ENCODE results near the gene GSN. TPM values are rescaled to one million over a fixed set of nuclear protein-coding genes. Genes with fewer than 3 reads are reported as not detected.

Gene GSN
- total RNA-seq, 2 donors from 2014 or later = 9.4 to 40.9 TPM

GRCh38 chr9:121235512-121235911 lies 32.5 kb upstream of the GSN start:
- H3K4me1 Mint-ChIP-seq (ENCODE audit: low read depth in 2 of 2) = no peaks in the 10 kb centered on the region
- H3K4me3 Mint-ChIP-seq = no peak overlapping the region
- no peak overlapping the region for H3K27ac Mint-ChIP-seq
- H3K27me3 Mint-ChIP-seq = no peaks in the 10 kb centered on the region
- no peak for ATAC-seq
- H3K36me3 Mint-ChIP-seq = peaks cover 5% of the 10 kb centered on the region
- no peak for DNase-seq (ENCODE audit: low spot score)
- H3K9me3 Mint-ChIP-seq = no peaks in the 10 kb centered on the region

GRCh38 chr9:121237916-121238315 lies 30.0 kb upstream of the GSN start:
- Mint-ChIP-seq H3K9me3 (no peaks in the 10 kb centered on the region), H3K27ac (no peak overlapping the region), H3K36me3 (no peaks in the 10 kb centered on the region), H3K4me1 (ENCODE audit: low read depth in 2 of 2) (no peaks in the 10 kb centered on the region), H3K27me3 (no peaks in the 10 kb centered on the region), H3K4me3 (no peak overlapping the region)
- DNase-seq (ENCODE audit: low spot score) (no peak), ATAC-seq (no peak)

- no peaks in the 10 kb centered on the region for H3K9me3 Mint-ChIP-seq
- no peak for DNase-seq (ENCODE audit: low spot score)
- H3K4me1 Mint-ChIP-seq (ENCODE audit: low read depth in 2 of 2) = no peaks in the 10 kb centered on the region
- ATAC-seq = no peak
- no peak overlapping the region for H3K27ac Mint-ChIP-seq
- no peak overlapping the region for H3K4me3 Mint-ChIP-seq
- no peaks in the 10 kb centered on the region for H3K27me3 Mint-ChIP-seq
- peaks cover 7% of the 10 kb centered on the region for H3K36me3 Mint-ChIP-seq
These were observed 28.9 kb upstream of the GSN start for GRCh38 chr9:121239071-121239470.

- no peak for DNase-seq (ENCODE audit: low spot score)
- no peaks in the 10 kb centered on the region for H3K9me3 Mint-ChIP-seq
- ATAC-seq = no peak
- no peak overlapping the region for H3K4me3 Mint-ChIP-seq
- no peak overlapping the region for H3K27ac Mint-ChIP-seq
- H3K27me3 Mint-ChIP-seq = no peaks in the 10 kb centered on the region
- H3K4me1 Mint-ChIP-seq (ENCODE audit: low read depth in 2 of 2) = no peaks in the 10 kb centered on the region
- H3K36me3 Mint-ChIP-seq = peaks cover 11% of the 10 kb centered on the region
These were observed 28.1 kb upstream of the GSN start for GRCh38 chr9:121239851-121240250.

- Mint-ChIP-seq H3K36me3 (peaks cover 11% of the 10 kb centered on the region), H3K9me3 (no peaks in the 10 kb centered on the region), H3K27me3 (no peaks in the 10 kb centered on the region), H3K27ac (no peak overlapping the region), H3K4me1 (ENCODE audit: low read depth in 2 of 2) (no peaks in the 10 kb centered on the region), H3K4me3 (no peak overlapping the region)
- DNase-seq (ENCODE audit: low spot score) (no peak), ATAC-seq (no peak)
These were observed 27.4 kb upstream of the GSN start for GRCh38 chr9:121240472-121241135.

- ATAC-seq (no peak), DNase-seq (ENCODE audit: low spot score) (no peak)
- Mint-ChIP-seq H3K4me1 (ENCODE audit: low read depth in 2 of 2) (no peaks in the 10 kb centered on the region), H3K4me3 (no peak overlapping the region), H3K27me3 (no peaks in the 10 kb centered on the region), H3K27ac (no peak overlapping the region), H3K9me3 (no peaks in the 10 kb centered on the region), H3K36me3 (peaks cover 11% of the 10 kb centered on the region)
These were observed 25.6 kb upstream of the GSN start for GRCh38 chr9:121242219-121242958.

GRCh38 chr9:121242959-121243346 lies 25.0 kb upstream of the GSN start:
- ATAC-seq (no peak), DNase-seq (ENCODE audit: low spot score) (no peak)
- no peaks in the 10 kb centered on the region for H3K27me3 Mint-ChIP-seq
- H3K4me1 Mint-ChIP-seq (ENCODE audit: low read depth in 2 of 2) = no peaks in the 10 kb centered on the region
- no peak overlapping the region for H3K4me3 Mint-ChIP-seq
- H3K36me3 Mint-ChIP-seq = peaks cover 11% of the 10 kb centered on the region
- no peak overlapping the region for H3K27ac Mint-ChIP-seq
- no peaks in the 10 kb centered on the region for H3K9me3 Mint-ChIP-seq

GRCh38 chr9:121246821-121247561 lies 21.0 kb upstream of the GSN start:
- no peak for DNase-seq (ENCODE audit: low spot score)
- Mint-ChIP-seq H3K27me3 (no peaks in the 10 kb centered on the region), H3K4me1 (ENCODE audit: low read depth in 2 of 2) (peaks cover 0 to 6% of the 10 kb centered on the region in 2 donors), H3K4me3 (no peak overlapping the region), H3K27ac (no peak overlapping the region), H3K9me3 (no peaks in the 10 kb centered on the region), H3K36me3 (peaks cover 11% of the 10 kb centered on the region)
- no peak for ATAC-seq

GRCh38 chr9:121249563-121249962 lies 18.4 kb upstream of the GSN start:
- peaks cover 5 to 6% of the 10 kb centered on the region in 2 donors for H3K4me1 Mint-ChIP-seq (ENCODE audit: low read depth in 2 of 2)
- no peaks in the 10 kb centered on the region for H3K36me3 Mint-ChIP-seq
- no peaks in the 10 kb centered on the region for H3K9me3 Mint-ChIP-seq
- H3K4me3 Mint-ChIP-seq = no peak overlapping the region
- no peaks in the 10 kb centered on the region for H3K27me3 Mint-ChIP-seq
- ATAC-seq (no peak), DNase-seq (ENCODE audit: low spot score) (no peak)
- no peak overlapping the region for H3K27ac Mint-ChIP-seq

GRCh38 chr9:121252104-121252851 lies 15.7 kb upstream of the GSN start:
- Mint-ChIP-seq H3K36me3 (no peaks in the 10 kb centered on the region), H3K27me3 (peaks cover 0 to 2% of the 10 kb centered on the region in 2 donors), H3K9me3 (no peaks in the 10 kb centered on the region), H3K4me1 (ENCODE audit: low read depth in 2 of 2) (peaks cover 5 to 6% of the 10 kb centered on the region in 2 donors), H3K27ac (no peak overlapping the region), H3K4me3 (no peak overlapping the region)
- ATAC-seq = no peak
- no peak for DNase-seq (ENCODE audit: low spot score)

GRCh38 chr9:121253162-121253561 lies 14.8 kb upstream of the GSN start:
- Mint-ChIP-seq H3K4me1 (ENCODE audit: low read depth in 2 of 2) (peaks cover 5 to 6% of the 10 kb centered on the region in 2 donors), H3K27ac (no peak overlapping the region), H3K9me3 (no peaks in the 10 kb centered on the region), H3K36me3 (no peaks in the 10 kb centered on the region), H3K4me3 (no peak overlapping the region), H3K27me3 (peaks cover 0 to 2% of the 10 kb centered on the region in 2 donors)
- no peak for ATAC-seq
- no peak for DNase-seq (ENCODE audit: low spot score)

GRCh38 chr9:121253821-121254501 lies 14.0 kb upstream of the GSN start:
- Mint-ChIP-seq H3K4me3 (no peak overlapping the region), H3K27ac (no peak overlapping the region), H3K4me1 (ENCODE audit: low read depth in 2 of 2) (peaks cover 4 to 5% of the 10 kb centered on the region in 2 donors), H3K9me3 (no peaks in the 10 kb centered on the region), H3K36me3 (no peaks in the 10 kb centered on the region), H3K27me3 (peaks cover 0 to 4% of the 10 kb centered on the region in 2 donors)
- ATAC-seq (no peak), DNase-seq (ENCODE audit: low spot score) (no peak)

- Mint-ChIP-seq H3K4me3 (no peak overlapping the region), H3K27ac (no peak overlapping the region), H3K4me1 (ENCODE audit: low read depth in 2 of 2) (no peaks in the 10 kb centered on the region), H3K36me3 (no peaks in the 10 kb centered on the region), H3K9me3 (no peaks in the 10 kb centered on the region), H3K27me3 (peaks cover 0 to 12% of the 10 kb centered on the region in 2 donors)
- ATAC-seq (no peak), DNase-seq (ENCODE audit: low spot score) (no peak)
These were observed 8.5 kb upstream of the GSN start for GRCh38 chr9:121259498-121259897.

Measured in natural killer cell treated with Interleukin-12 subunit alpha and Interleukin-12 subunit beta and Interleukin-15 and Interleukin-18, amount 100 ng/mL, for 72 hours (primary cell).